GM21717 (cell line): Measurements from ENCODE around the gene ZNF813.
"Not testable (repeated sequence)": the region's sequence is repeated elsewhere in the genome, so short reads cannot be mapped to it uniquely, and the experiment has no call there.

ENCODE experiments used
- ATAC-seq: cut with Tn5 transposase; IDR thresholded peaks from one replicate; pipeline ENCODE4 v1.9.1; 2021; ENCODE audit warnings: mild to moderate bottlenecking, moderate library complexity; ENCODE audit not compliant: unreplicated experiment

ZNF813 gene

DNA sequence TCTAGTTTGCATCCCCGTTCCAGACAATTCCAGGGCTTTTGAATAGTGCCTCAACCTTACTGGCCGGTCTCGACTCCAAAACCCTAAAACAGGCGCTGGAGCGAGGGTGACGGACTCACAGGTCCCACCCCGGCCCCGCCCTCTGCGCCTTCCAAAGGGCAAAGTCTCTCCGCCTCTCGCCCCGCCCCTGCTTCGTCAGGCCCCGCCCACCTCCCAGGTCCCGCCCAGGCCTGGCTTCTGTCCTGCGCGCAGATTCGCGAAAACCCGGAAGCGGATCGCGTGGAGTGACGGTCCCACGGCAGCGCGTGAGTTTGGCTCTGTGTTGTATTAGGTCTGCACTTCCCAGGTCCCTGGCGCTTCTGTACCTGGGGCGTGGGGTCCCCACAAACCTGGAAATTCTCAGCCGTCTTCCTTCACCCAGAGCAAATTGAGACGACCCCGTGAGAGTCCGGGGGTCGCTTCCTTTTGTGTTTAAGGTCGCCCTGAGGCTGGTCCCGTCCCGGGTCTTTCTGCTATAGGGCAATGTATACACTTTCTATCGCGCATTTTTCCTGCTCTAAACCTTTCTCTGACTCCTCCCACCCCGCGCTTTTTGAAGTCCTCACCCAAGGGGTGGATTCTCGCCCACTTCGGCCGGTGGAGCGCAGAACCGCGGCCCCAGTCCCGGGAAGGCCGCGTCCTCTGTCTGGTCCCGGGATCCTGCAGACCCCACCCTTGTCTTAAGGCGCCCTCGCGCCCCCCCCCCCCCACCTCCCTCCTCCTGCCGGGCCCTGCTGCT is at the start of gene ZNF813:
Gene ZNF813 (plus strand): TSS at position 249 of the 778 bp plus-strand sequence. CDS start 16,090 bp downstream, outside the sequence.
- peak; percentile 82 for ATAC-seq

DNA sequence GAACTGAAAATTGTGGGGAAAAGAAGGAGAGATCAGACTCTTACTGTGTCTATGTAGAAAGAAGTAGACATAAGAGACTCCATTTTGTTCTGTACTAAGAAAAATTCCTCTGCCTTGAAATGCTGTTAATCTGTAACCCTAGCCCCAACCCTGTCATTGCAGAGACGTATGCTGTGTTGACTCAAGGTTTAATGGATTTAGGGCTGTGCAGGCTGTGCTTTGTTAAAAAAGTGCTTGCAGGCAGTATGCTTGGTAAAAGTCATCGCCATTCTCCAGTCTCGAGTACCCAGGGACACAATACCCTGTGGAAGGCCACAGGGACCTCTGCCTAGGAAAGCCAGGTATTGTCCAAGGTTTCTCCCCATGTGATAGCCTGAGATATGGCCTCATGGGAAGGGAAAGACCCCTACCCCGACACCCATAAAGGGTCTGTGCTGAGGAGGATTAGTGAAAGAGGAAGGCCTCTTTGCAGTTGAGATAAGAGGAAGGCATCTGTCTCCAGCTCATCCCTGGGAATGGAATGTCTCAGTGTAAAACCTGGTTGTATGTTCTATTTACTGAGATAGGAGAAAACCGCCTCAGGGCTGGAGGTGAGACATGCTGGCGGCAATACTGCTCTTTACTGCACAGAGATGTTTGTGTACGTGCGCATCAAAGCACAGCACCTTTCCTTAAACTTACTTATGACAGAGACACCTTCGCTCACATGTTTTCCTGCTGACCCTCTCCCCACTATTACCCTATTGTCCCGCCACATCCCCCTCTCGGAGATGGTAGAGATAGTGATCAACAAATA is 46.8 kb upstream of the ZNF813 start:
- ATAC-seq, result not testable (repeated sequence)

DNA sequence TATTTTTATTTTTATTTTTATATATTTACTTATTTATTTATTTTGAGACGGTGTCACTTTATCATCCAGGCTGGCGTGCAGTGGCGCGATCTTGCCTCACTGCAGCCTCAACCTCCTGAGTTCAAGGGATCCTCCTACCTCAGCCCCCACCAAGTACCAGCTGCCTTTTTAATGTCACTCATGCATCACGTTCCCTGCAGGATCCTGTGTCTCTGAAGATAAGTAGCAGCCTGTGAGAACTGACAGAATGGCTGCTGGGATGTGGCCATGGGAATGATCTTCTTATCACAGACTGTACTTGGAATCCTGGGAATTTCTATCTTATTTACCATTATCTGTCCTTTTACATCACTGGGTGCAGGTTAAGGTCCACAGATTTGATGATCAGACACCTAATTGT is 45.0 kb upstream of the ZNF813 start:
- ATAC-seq, result no peak

DNA sequence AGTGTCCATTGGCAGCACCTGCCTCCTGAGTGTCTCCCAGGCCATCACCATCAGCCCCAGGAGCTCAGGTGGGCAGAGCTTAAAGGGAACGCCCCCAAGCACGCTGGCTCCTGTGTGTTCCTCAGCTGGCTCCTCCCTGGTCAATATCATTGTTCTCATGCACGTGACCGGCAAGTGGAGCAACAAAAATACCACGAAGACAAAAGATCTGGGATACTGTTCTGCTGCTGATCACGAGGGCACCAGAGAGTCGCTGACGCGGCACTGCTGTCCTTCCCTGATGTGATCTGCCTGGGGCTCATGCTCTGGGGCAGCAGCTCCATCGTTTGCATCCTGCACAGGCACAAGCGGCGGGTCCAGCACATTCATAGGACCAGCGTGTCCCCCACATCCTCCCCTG is 44.5 kb upstream of the ZNF813 start:
- not testable (repeated sequence) for ATAC-seq

DNA sequence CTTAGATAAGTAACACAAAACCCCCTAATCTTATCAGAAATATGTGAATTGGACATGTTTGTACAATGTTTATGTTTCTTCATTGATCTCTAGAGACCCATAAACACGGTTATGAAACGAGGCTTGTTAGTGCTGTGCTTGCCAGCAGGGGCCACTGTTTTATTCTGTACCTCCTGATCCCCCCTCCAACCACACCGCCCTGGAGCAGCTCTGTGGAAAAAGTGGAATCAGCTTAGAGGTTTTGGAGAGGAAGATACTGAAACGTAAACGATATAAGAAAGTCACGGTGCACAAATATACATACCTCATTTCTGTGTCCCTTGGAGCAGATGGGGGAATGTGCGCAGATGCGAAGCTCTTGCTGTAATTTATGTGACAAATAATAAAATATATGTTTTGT is 43.9 kb upstream of the ZNF813 start:
- ATAC-seq, result not testable (repeated sequence)

DNA sequence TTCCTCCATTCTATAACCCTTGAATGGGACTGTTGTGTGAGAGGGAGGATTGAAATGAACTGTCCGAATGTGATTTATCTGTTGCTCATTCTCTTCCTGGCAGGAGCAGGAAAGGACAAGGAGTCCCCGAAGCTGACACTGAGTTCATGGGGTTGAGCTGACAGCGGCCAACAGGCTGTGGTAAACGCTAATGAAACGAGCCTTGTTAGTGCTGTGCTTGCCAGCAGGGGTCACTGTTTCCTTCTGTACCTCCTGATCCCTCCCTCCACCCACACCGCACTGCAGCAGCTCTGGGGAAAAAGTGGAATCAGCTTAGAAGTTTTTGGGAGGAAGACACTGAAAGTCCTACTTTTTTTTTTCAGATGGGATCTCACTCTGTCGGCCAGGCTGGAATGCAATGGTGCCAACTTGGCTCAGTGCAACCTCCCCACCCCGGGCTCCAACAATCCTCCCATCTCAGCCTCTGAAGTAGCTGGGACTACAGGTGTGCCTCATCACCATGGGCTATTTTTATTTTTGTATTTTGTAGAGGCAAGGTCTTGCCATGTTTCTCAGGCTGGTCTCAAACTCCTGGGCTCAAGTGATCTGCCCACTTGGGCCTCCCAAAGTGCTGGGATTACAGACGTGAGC is 42.5 kb upstream of the ZNF813 start:
- ATAC-seq, result no peak

DNA sequence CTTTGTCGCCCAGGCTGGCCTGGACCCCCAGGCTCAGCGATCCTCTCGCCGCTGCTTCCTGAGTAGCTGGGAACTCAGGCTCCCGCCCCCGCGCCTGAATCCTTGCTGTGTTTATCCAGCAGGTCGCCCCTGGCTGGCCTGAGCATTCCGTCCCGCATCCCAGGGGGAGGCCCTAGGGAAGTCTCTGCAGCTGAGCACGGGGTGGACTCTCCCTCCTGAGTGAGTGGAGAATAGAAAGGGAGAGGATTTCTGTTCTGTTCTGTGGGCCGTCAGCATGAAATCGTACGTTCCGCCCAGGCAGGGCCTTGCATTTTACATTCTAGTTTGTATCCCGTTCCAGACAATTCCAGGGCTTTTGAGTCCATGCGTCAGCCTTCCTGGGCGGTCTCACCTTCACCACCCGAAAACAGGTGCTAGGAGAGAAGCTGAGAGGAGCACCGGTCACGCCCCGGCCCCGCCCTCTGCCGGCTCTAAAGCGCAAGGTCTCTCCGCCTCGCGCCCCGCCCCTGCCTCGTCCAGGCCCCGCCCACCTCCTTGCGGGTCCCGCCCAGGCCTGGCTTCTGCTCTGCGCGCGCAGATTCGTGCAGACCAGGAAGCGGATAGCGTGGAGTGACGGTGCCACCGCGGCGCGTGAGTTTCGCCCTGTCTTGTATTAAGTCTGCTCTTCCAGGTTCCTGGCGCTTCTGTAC is 36.0 kb upstream of the ZNF813 start, which contains the start of gene ZNF761:
Gene ZNF761 (plus strand): TSS at position 586 of the 689 bp plus-strand sequence. CDS start 15,285 bp downstream, outside the sequence.
- peak; percentile 89 for ATAC-seq

DNA sequence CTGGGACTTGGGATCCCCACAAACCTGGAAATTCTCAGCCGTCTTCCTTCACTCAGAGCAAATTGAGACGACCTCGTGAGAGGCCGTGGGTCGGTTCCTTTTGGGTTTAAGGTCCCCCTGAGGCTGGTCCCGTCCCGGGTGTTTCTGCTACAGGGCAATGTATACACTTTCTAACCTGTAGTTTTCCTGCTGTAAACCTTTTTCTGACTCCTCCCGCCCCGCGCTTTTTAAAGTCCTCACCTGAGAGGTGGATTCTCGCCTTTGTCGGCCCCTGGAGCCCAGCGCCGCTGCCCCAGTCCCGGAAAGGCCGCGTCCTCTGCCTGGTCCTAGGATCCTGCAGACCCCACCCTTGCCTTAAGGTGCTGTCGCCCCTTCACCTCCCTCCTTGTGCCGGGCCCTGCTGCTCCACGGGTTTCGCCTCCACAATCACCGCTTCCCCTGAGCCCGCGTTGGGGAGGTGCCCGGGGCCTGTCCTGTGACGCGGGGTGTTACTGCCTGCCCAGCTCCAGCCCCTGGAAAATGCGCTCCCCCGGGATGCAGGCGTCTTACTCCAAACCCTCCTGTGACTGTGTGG is 35.4 kb upstream of the ZNF813 start:
- peak; percentile 11 for ATAC-seq

DNA sequence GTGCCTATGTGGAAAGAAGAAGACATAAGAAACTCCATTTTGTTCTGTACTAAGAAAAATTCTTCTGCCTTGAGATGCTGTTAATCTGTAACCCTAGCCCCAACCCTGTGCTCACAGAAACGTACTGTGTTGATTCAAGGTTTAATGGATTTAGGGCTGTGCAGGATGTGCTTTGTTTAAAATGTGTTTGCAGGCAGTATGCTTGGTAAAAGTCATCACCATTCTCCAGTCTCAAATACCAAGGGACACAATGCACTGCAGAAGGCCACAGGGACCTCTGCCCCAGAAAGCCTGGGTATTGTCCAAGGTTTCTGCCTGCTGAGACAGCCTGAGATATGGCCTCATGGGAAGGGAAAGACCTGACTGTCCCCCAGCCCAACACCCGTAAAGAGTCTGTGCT is 23.7 kb upstream of the ZNF813 start:
- ATAC-seq, result not testable (repeated sequence)

DNA sequence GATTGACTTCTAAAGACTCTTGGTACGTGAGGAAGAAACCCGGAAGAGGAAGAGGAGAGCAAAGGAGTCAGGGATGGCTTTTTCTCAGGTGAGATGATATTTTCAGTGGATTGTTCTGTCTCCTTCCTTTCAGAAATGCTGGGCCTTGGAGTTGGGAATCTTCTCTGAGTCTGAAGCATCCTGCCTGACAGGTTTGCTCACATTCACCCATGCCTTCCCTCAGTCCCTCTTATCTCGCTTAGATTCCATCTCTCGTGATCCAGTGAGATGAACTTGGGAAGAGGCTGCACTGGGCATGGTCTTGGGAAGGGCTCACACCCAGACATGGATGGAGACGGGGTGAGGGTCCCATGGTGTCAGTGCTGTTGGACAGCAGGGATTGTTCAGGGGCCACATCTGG is 20.3 kb upstream of the ZNF813 start:
- ATAC-seq, result not testable (repeated sequence)

DNA sequence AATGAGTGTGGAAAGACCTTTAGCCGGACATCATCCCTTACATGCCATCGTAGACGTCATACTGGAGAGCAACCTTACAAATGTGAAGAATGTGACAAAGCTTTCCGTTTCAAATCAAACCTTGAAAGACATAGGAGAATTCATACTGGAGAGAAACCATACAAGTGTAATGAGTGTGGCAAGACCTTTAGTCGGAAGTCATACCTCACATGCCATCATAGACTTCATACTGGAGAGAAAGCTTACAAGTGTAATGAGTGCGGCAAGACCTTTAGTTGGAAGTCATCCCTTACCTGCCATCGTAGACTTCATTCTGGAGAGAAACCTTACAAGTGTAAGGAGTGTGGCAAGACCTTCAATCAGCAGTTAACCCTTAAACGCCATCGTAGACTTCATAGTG is 11.7 kb upstream of the ZNF813 start:
- ATAC-seq, result no peak

DNA sequence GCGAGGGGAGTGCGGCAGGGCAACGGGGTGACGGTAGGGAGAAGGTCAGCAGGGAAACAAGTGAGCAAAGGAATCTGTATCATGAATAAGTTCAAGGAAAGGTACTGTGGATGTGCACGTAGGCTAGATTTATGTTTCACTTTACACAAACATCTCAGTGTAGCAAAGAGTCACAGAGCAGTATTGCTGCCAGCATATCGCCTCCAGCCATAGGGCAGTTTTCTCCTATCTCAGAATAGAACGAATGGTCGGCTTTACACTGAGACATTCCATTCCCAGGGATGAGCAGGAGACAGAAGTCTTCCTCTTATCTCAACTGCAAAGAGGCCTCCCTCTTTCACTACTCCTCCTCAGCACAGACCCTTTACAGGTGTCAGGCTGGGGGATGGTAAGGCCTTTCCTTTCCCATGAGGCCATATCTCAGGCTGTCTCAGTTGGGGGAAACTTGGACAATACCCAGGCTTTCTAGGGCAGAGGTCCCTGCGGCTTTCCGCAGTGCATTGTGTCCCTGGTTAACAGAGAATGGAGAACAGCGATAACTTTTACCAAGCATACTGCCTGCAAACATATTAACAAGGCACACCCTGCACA is 7.3 kb upstream of the ZNF813 start:
- ATAC-seq, result not testable (repeated sequence)

DNA sequence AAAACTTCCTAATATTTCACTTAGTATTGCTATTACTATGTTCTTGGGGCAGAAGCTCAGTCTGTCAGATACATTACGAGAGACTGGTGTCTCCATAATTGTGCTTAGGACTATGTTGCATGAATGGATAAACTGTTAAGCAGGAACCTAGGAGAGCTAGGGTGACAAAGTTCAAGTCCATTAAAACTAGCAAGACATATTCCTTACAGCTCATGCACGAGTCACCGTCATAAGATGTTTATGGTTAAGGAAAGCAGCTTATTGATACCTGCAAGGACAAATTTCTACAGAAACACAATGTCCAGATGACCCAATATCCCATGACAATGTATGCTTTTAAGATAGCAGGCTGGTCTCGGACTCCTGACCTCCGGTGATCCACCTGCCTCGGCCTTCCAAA is 5.7 kb upstream of the ZNF813 start:
- no peak for ATAC-seq

DNA sequence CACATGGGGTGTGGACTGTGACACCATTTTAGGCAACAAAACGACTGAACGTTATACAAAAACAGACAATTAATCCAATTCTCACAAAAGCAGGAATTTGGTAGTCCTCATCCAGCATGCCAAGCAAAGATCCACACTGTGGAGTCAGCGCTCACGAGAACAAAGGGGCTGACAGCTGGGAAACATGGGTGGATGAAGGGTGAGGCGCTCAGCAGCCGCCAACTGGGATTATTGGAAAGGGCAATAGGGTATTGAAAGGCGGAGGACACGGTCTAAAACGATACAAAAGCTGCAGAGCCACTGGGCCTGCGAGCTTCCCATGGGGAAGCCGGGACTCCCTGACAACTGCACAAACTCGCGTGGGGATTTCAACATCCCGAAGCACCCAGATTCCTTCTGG is 4.7 kb upstream of the ZNF813 start:
- no peak for ATAC-seq

DNA sequence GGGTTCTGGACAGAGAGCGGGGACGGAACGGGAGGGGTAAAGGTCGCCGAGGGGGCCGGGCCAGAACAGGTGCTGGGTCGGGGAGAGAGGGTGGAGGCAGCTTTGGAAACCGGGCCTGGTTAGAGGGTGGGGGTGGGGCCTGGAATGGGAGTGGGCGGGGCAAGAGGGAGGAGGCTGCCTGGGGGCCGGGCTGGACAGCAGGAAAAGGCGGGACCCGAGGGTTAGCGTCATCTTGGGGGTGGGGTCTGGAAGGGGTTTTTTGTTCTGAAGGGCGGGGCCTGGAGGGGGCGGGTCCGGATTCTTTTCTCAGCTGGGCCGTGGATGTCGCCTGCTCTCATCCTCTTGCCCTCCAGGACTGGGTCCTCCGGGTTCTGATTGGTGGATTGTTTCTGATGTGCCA is 4.3 kb upstream of the ZNF813 start:
- no peak for ATAC-seq

DNA sequence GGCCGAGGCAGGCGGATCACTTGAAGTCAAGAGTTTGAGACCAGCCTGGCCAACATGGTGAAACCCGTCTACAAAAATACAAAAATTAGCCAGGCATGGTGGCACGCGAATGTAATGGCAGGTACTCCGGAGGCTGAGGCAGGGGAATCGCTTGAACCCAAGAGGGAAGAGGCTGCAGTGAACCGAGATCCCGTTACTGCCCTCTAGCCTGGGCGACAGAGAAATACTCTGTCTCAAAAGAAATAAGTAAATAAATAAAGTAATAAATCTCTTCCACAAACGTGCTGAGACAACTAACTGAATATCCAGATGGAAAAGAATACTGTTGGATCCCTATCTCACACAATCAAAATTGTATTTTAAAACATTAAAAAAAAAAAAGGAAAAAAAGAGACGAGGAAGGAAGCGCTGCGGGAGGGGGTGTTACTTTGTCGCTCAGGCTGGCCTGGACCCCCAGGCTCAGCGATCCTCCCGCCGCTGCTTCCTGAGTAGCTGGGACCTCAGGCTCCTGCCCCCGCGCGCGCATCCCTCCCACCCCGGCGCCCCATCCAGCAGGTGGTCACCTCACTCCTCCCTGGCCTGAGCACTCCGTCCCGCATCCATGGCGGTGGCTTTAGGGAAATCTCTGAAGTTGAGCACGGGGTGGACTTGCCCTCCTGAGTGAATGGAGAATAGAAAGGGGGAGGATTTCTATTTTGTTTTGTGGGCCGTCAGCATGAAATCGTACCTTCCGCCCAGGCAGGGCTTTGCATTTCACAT is 628 bp upstream of the ZNF813 start:
- ATAC-seq, result peak; percentile 20

DNA sequence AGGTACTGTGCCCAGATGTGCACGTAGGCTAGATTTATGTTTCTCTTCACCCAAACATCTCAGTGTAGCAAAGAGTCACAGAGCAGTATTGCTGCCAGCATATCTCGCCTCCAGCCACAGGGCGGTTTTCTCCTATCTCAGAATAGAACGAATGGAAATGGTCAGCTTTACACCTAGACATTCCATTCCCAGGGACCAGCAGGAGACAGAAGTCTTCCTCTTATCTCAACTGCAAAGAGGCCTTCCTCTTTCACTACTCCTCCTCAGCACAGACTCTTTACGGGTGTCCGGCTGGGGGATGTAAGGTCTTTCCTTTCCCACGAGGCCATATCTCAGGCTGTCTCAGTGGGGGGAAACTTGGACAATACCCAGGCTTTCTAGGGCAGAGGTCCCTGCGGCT is 1.1 kb downstream of the ZNF813 start:
- not testable (repeated sequence) for ATAC-seq

DNA sequence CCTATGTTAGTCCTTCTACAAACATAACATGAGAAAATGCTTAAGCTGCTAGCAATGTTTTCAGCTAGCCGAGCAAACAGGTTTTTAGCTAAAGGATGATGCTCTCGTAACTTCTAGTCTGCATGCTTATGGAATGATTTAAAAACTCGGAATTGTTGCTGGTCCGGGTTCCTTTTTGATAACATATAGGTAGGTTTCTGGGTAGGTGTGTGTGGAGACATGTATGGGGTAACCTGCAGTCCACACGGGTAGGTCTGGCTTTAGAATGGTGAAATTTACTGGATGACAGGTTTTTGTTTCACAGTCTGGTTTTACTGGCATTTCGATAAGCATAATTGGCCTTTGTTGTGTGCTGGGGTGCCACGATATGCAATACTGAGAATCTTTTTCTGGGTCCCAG is 4.4 kb downstream of the ZNF813 start:
- ATAC-seq, result no peak

DNA sequence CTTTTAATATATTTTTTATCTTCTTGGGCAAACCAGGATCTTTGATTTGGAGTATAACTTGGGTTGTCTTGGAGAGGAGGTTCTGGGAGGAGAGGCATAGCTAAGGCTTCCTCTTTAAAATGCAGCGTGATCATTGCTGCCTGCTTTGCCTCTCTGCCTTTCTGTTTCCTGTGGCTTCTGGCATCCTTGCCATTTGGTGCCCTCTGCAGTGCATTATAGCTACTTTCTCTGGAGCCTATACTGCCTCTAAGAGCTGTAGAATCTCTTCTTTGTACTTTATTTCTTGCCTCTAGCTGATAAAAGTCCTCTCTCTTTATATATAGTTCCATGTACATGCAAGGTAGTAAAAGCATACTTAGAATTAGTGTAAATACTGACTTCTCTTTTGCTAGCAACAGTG is 7.3 kb downstream of the ZNF813 start:
- not testable (repeated sequence) for ATAC-seq
